Measurements from ENCODE around the gene SDK1. TPM values are rescaled to one million over a fixed set of nuclear protein-coding genes. Genes with fewer than 3 reads are reported as not detected.

Gene SDK1
- total RNA-seq, 2 donors from 2014 or later: 4.8 to 13.2 TPM

DNA sequence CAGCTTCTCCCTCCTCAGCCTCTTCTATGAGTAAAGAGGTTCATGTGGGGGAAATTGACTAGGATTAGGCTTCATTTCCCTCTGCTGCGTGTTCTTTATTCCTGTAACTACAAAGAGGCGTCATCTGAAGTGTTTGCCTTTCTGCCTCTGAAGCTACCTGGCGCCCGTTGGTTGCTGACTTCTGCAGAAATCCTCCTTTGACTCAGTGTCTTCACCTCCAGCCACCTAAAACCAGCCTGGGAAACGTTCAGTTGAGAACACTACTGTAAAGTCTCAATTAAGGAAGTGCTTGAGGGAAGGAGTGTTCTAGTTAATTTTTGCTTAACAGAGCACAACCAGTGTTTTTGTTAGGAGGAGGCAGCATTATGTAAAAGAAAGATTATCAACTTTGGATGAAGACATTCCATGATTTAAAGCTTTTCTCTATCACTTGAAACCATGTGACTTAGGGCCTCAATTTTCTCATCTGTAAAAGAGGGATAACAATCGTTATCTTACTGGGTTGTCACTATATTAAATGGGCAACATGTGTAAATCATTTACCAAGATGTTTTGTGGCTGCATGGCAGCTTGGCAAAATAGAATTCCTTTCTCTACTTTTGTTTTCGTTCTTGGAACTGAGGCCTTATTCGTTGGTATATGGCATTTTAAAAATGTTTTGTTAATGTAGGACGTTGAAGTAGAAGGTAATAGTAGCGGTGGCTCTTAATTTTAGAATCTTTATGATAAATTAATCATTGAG, 642.9 kb downstream of the SDK1 start:
- H3K36me3 ChIP-seq: no peaks in the 10 kb centered on the region
- no peak overlapping the region for H3K27ac ChIP-seq
- H3K27me3 ChIP-seq (replicated peaks; ENCODE audit: insufficient read depth): no peaks in the 10 kb centered on the region
- TF ChIP-seq, protein P1, sequence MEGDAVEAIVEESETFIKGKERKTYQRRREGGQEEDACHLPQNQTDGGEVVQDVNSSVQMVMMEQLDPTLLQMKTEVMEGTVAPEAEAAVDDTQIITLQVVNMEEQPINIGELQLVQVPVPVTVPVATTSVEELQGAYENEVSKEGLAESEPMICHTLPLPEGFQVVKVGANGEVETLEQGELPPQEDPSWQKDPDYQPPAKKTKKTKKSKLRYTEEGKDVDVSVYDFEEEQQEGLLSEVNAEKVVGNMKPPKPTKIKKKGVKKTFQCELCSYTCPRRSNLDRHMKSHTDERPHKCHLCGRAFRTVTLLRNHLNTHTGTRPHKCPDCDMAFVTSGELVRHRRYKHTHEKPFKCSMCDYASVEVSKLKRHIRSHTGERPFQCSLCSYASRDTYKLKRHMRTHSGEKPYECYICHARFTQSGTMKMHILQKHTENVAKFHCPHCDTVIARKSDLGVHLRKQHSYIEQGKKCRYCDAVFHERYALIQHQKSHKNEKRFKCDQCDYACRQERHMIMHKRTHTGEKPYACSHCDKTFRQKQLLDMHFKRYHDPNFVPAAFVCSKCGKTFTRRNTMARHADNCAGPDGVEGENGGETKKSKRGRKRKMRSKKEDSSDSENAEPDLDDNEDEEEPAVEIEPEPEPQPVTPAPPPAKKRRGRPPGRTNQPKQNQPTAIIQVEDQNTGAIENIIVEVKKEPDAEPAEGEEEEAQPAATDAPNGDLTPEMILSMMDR (IDR thresholded peaks at IDR 0.05): no peak
- no peak for TF ChIP-seq POLR2AphosphoS5 (IDR thresholded peaks at IDR 0.05)
- TF ChIP-seq POLR2A (IDR thresholded peaks at IDR 0.05): no peak
- no peak for DNase-seq (ENCODE audit: low spot score)
- 63% methylated on average over 10 of the region's 10 CpGs for WGBS
- no peaks in the 10 kb centered on the region for H3K9me3 ChIP-seq
- intact Hi-C loops (cut with DNase I): no loop called here
- H3K4me3 ChIP-seq: no peak overlapping the region
- H3K4me1 ChIP-seq (replicated peaks): no peaks in the 10 kb centered on the region

DNA sequence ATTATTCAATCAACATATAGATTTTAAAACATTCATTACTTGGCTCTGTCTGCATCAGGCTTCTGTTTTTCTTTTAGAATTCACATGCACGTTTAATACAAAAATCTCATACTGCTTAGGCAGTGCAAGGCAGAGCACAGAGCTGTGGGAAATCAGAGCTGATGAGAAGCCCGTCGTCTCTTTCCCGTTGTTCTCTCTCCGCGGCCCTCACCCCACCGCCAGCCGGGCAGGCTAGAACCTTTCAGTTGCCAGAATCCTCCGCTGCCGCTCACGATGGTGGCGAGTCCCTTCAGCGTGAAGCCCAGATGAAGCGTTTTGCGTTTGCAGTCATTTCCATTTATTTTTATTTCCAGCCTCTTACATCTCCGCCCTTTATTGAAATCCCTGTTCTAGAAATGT, 648.2 kb downstream of the SDK1 start:
- WGBS: 40% methylated on average over 16 of the region's 16 CpGs
- H3K9me3 ChIP-seq: no peaks in the 10 kb centered on the region
- intact Hi-C loops (cut with DNase I): no loop called here
- H3K4me1 ChIP-seq (replicated peaks): no peaks in the 10 kb centered on the region
- no peaks in the 10 kb centered on the region for H3K27me3 ChIP-seq (replicated peaks; ENCODE audit: insufficient read depth)
- no peaks in the 10 kb centered on the region for H3K36me3 ChIP-seq
- no peak for DNase-seq (ENCODE audit: low spot score)
- H3K4me3 ChIP-seq: no peak overlapping the region
- TF ChIP-seq POLR2A (IDR thresholded peaks at IDR 0.05) (no peak), POLR2AphosphoS5 (IDR thresholded peaks at IDR 0.05) (no peak)
- TF ChIP-seq, protein P1 (IDR thresholded peaks at IDR 0.05): no peak
- no peak overlapping the region for H3K27ac ChIP-seq

- no peaks in the 10 kb centered on the region for H3K27me3 ChIP-seq (replicated peaks; ENCODE audit: insufficient read depth)
- no peaks in the 10 kb centered on the region for H3K36me3 ChIP-seq
- TF ChIP-seq POLR2A (IDR thresholded peaks at IDR 0.05) (no peak), POLR2AphosphoS5 (IDR thresholded peaks at IDR 0.05) (no peak)
- TF ChIP-seq, protein P1 (IDR thresholded peaks at IDR 0.05): no peak
- no peak for DNase-seq (ENCODE audit: low spot score)
- 96% methylated on average over 5 of the region's 5 CpGs for WGBS
- H3K9me3 ChIP-seq: no peaks in the 10 kb centered on the region
- H3K27ac ChIP-seq: no peak overlapping the region
- no peaks in the 10 kb centered on the region for H3K4me1 ChIP-seq (replicated peaks)
- H3K4me3 ChIP-seq: no peak overlapping the region
- intact Hi-C loops (cut with DNase I): no loop called here
These were observed 649.2 kb downstream of the SDK1 start for GRCh38 chr7:3950249-3950648.

- TF ChIP-seq POLR2A (IDR thresholded peaks at IDR 0.05) (no peak), POLR2AphosphoS5 (IDR thresholded peaks at IDR 0.05) (no peak)
- TF ChIP-seq, protein P1 (IDR thresholded peaks at IDR 0.05): no peak
- DNase-seq (ENCODE audit: low spot score): no peak
- no peak overlapping the region for H3K4me3 ChIP-seq
- H3K36me3 ChIP-seq: no peaks in the 10 kb centered on the region
- intact Hi-C loops (cut with DNase I): no loop called here
- H3K27ac ChIP-seq: no peak overlapping the region
- H3K27me3 ChIP-seq (replicated peaks; ENCODE audit: insufficient read depth): no peaks in the 10 kb centered on the region
- H3K4me1 ChIP-seq (replicated peaks): no peaks in the 10 kb centered on the region
- no peaks in the 10 kb centered on the region for H3K9me3 ChIP-seq
- 96% methylated on average over 33 of the region's 33 CpGs for WGBS
These were observed 650.4 kb downstream of the SDK1 start for GRCh38 chr7:3951316-3952055.
